H1 (cell line): ENCODE measurements around the gene ADGRE2. TPM values are rescaled to one million over a fixed set of nuclear protein-coding genes. Genes with fewer than 3 reads are reported as not detected.

Experiments
- CTCF ChIA-PET: fragments of 300-600 bp; sonication (Branson Sonifier 250); formaldehyde crosslinking; loops from one replicate; lab custom pipeline; 2021; ENCODE audit not compliant: partially characterized antibody; lab: Charles Lee
- POLR2A ChIA-PET: fragments of 300-600 bp; sonication (Branson Sonifier 250); formaldehyde crosslinking; loops from one replicate; lab custom pipeline; 2021; ENCODE audit warnings: inconsistent platforms; ENCODE audit not compliant: partially characterized antibody; lab: Charles Lee
- DNase-seq, 2 experiments: peaks; one replicate each; pipeline versions ENCODE4 v3.0.0 to v3.0.0-alpha.2; 2010 to 2022; ENCODE audit warnings: low spot score in 2 of 2, low read depth in 1 of 2, mixed read lengths in 1 of 2
- FAIRE-seq: peaks from 2 replicates; lab custom pipeline; 2011; peaks lifted over from hg19 to GRCh38; lab: Jason Lieb, UNC
- H2AFZ ChIP-seq: 2 replicates; pipeline ENCODE4 v1.8.1; 2012; ENCODE audit warnings: low read length, inconsistent platforms
- H2AK5ac ChIP-seq: 2 replicates; pipeline ENCODE4 v1.6.1; 2013; ENCODE audit warnings: low read depth, low read length
- H2BK120ac ChIP-seq: replicated peaks from 2 replicates; pipeline ENCODE3; 2013; ENCODE audit warnings: low read depth, low read length, inconsistent platforms
- H2BK12ac ChIP-seq: 2 replicates; pipeline ENCODE4 v1.6.1; 2013; ENCODE audit warnings: low read depth, low read length
- H2BK15ac ChIP-seq: 2 replicates; pipeline ENCODE4 v1.6.1; 2013; ENCODE audit warnings: low read length
- H2BK20ac ChIP-seq: 2 replicates; pipeline ENCODE4 v1.6.1; 2013; ENCODE audit warnings: low read length
- H2BK5ac ChIP-seq: 2 replicates; pipeline ENCODE4 v1.6.1; 2013; ENCODE audit warnings: low read depth, low read length
- H3K14ac ChIP-seq: 2 replicates; pipeline ENCODE4 v1.6.1; 2013; ENCODE audit warnings: inconsistent platforms; ENCODE audit not compliant: insufficient read length
- H3K18ac ChIP-seq: 2 replicates; pipeline ENCODE4 v1.6.1; 2013; ENCODE audit warnings: low read length; ENCODE audit errors: extremely low read depth
- H3K23ac ChIP-seq: 2 replicates; pipeline ENCODE4 v1.6.1; 2013; ENCODE audit warnings: inconsistent platforms; ENCODE audit not compliant: insufficient read length
- H3K23me2 ChIP-seq: 2 replicates; pipeline ENCODE4 v1.6.1; 2013; ENCODE audit warnings: low read depth, low read length
- H3K27ac ChIP-seq: 2 replicates; pipeline ENCODE4 v1.6.1; 2011; ENCODE audit warnings: low read depth, low read length, inconsistent platforms
- H3K27me3 ChIP-seq, 4 experiments: replicated peaks in 1 of 4; 1 replicate in 1 of 4; 2 replicates in 3 of 4; pipeline versions ENCODE4 v1.6.1 to v1.8.1; 2011 to 2013; ENCODE audit warnings: low read length in 3 of 4, mild to moderate bottlenecking in 3 of 4, inconsistent platforms in 2 of 4, mixed read lengths in 2 of 4, moderate library complexity in 1 of 4; ENCODE audit not compliant: control insufficient read depth in 3 of 4, insufficient read depth in 3 of 4; ENCODE audit errors: extremely low read depth in 1 of 4
- H3K36me3 ChIP-seq, 4 experiments: 2 replicates each; pipeline versions ENCODE4 v1.6.1 to v1.8.1; 2011 to 2013; ENCODE audit warnings: mild to moderate bottlenecking in 4 of 4, low read length in 3 of 4, moderate library complexity in 2 of 4, control low read depth in 1 of 4, inconsistent platforms in 1 of 4; ENCODE audit not compliant: insufficient read depth in 4 of 4, control insufficient read depth in 2 of 4
- H3K4ac ChIP-seq: replicated peaks from 2 replicates; pipeline ENCODE3; 2013; ENCODE audit warnings: low read length, low read depth, mixed read lengths, inconsistent platforms; ENCODE audit not compliant: insufficient read length
- H3K4me1 ChIP-seq, 4 experiments: replicated peaks in 1 of 4; 1 replicate in 1 of 4; 2 replicates in 3 of 4; pipeline versions ENCODE4 v1.6.1 to v1.8.1; 2011 to 2013; ENCODE audit warnings: low read length in 3 of 4, inconsistent platforms in 2 of 4, mixed read lengths in 1 of 4; ENCODE audit not compliant: insufficient read depth in 4 of 4, control insufficient read depth in 3 of 4
- H3K4me2 ChIP-seq, 2 experiments: 2 replicates each; pipeline versions ENCODE4 v1.6.1 to v1.8.1; 2011 to 2013; ENCODE audit warnings: low read depth in 2 of 2, low read length in 2 of 2, control low read depth in 1 of 2, inconsistent platforms in 1 of 2, mild to moderate bottlenecking in 1 of 2; ENCODE audit not compliant: insufficient read depth in 1 of 2
- H3K4me3 ChIP-seq, 4 experiments: fragments of 200-600, 300-600 bp in 1 of 4; sonication (generic), shearing (Covaris generic), sonication (Bioruptor Twin) in 1 of 4; 2 replicates each; pipeline versions ENCODE4 v1.5.1 to v1.8.1; 2011 to 2016; ENCODE audit warnings: low read length in 4 of 4, low read depth in 3 of 4, control low read depth in 2 of 4, inconsistent platforms in 2 of 4, mild to moderate bottlenecking in 2 of 4, mixed read lengths in 1 of 4, moderate library complexity in 1 of 4; ENCODE audit not compliant: insufficient read depth in 2 of 4; ENCODE audit errors: extremely low read depth in 1 of 4
- H3K56ac ChIP-seq: replicated peaks from 2 replicates; pipeline ENCODE3; 2013; ENCODE audit warnings: low read depth, mild to moderate bottlenecking, mixed read lengths, low read length, inconsistent platforms; ENCODE audit not compliant: insufficient read length
- H3K79me1 ChIP-seq: 2 replicates; pipeline ENCODE4 v1.6.1; 2013; ENCODE audit warnings: low read depth, low read length, control low read depth
- H3K79me2 ChIP-seq, 2 experiments: 2 replicates each; pipeline versions ENCODE4 v1.6.1 to v1.8.1; 2012 to 2013; ENCODE audit warnings: low read length in 2 of 2, mild to moderate bottlenecking in 2 of 2, inconsistent platforms in 1 of 2; ENCODE audit not compliant: insufficient read depth in 2 of 2, control insufficient read depth in 1 of 2
- H3K9ac ChIP-seq, 4 experiments: replicated peaks in 1 of 4; 1 replicate in 1 of 4; 2 replicates in 3 of 4; pipeline versions ENCODE4 v1.6.1 to v1.8.1; 2011 to 2013; ENCODE audit warnings: low read depth in 3 of 4, low read length in 3 of 4, control low read depth in 2 of 4, mild to moderate bottlenecking in 2 of 4, moderate library complexity in 2 of 4, inconsistent platforms in 1 of 4; ENCODE audit errors: extremely low read depth in 1 of 4
- H3K9me3 ChIP-seq, 2 experiments: 2 replicates each; pipeline versions ENCODE4 v1.6.1 to v1.8.1; 2012 to 2013; ENCODE audit warnings: mild to moderate bottlenecking in 2 of 2, moderate library complexity in 2 of 2, control low read depth in 1 of 2, inconsistent platforms in 1 of 2, low read depth in 1 of 2, low read length in 1 of 2, mixed read lengths in 1 of 2; ENCODE audit not compliant: insufficient read depth in 2 of 2
- H4K20me1 ChIP-seq, 2 experiments: replicated peaks in 1 of 2; 2 replicates each; pipeline versions ENCODE3 to v1.8.1; 2011 to 2013; ENCODE audit warnings: inconsistent platforms in 2 of 2, low read length in 2 of 2, mild to moderate bottlenecking in 1 of 2; ENCODE audit not compliant: insufficient read depth in 2 of 2, control insufficient read depth in 1 of 2
- H4K5ac ChIP-seq: 2 replicates; pipeline ENCODE4 v1.6.1; 2013; ENCODE audit warnings: low read length, low read depth, mixed read lengths, inconsistent platforms; ENCODE audit not compliant: insufficient read length
- H4K8ac ChIP-seq: 2 replicates; pipeline ENCODE4 v1.8.0; 2013; ENCODE audit warnings: mild to moderate bottlenecking, moderate library complexity, low read length, inconsistent platforms; ENCODE audit not compliant: insufficient read depth; ENCODE audit errors: extremely low read depth
- H4K91ac ChIP-seq: replicated peaks from 2 replicates; pipeline ENCODE3; 2013; ENCODE audit warnings: low read length, mixed read lengths, inconsistent platforms; ENCODE audit not compliant: insufficient read length
- FOSL1 ChIP-seq: IDR thresholded peaks from 2 replicates; pipeline ENCODE4 v1.6.1; 2011; ENCODE audit warnings: mild to moderate bottlenecking, low read depth, low read length, moderate library complexity; ENCODE audit not compliant: insufficient read depth
- SUZ12 ChIP-seq: fragments of 200-600 bp; sonication (generic); IDR thresholded peaks from 2 replicates; pipeline ENCODE4 v1.6.1; 2012; ENCODE audit warnings: mild to moderate bottlenecking, inconsistent platforms, low read length, moderate library complexity, mixed read lengths
- ZNF274 ChIP-seq: IDR thresholded peaks from 2 replicates; pipeline ENCODE4 v1.7.0; 2012; ENCODE audit warnings: low read length, borderline replicate concordance; ENCODE audit errors: extremely low read depth
- WGBS, 2 experiments: shearing (Covaris generic) in 1 of 2; methylation state at CpG; one replicate each; pipeline versions ENCODE4 v1.1.6 to v1.1.7; 2013 to 2015; ENCODE audit warnings: low lambda C conversion rate in 2 of 2, mixed read lengths in 2 of 2, inconsistent platforms in 1 of 2, low coverage in 1 of 2, missing lambda C conversion rate in 1 of 2; ENCODE audit not compliant: insufficient replicate concordance in 2 of 2, insufficient coverage in 1 of 2, insufficient read length in 1 of 2; ENCODE audit errors: extremely low coverage in 1 of 2, missing lambda C conversion rate in 1 of 2; 5-methylcytosine and 5-hydroxymethylcytosine counted together
- polyA plus RNA-seq, 7 experiments: library from polyadenylated mRNA; depleted of rRNA in 3 of 7; stranded (reverse) in 5 of 7; unstranded in 2 of 7; fragments of >200 nt in 5 of 7; fragments of 200-250 nt in 2 of 7; gene quantifications; 1 replicate in 5 of 7; 2 replicates in 1 of 7; 4 replicates in 1 of 7; pipeline versions ENCODE4 v1.2.1 to v1.2.3, GENCODE V29; 2011 to 2013; ENCODE audit warnings: missing spikeins in 2 of 7, mixed read lengths in 2 of 7
- total RNA-seq: library from RNA; stranded (reverse); fragmentation: NEBNext Ultra II Directional; extraction: Animal tissue kit (Norgen Biotek cat#: 25700); gene quantifications from 2 replicates; pipeline ENCODE4 v1.2.1, GENCODE V29; 2021

Gene ADGRE2
- total and polyA plus RNA-seq, 2 of the 8 experiments (the other 6 are each of a cell fraction or from before 2014, with no cell fraction given) = 2.0 to 4.5 TPM

DNA sequence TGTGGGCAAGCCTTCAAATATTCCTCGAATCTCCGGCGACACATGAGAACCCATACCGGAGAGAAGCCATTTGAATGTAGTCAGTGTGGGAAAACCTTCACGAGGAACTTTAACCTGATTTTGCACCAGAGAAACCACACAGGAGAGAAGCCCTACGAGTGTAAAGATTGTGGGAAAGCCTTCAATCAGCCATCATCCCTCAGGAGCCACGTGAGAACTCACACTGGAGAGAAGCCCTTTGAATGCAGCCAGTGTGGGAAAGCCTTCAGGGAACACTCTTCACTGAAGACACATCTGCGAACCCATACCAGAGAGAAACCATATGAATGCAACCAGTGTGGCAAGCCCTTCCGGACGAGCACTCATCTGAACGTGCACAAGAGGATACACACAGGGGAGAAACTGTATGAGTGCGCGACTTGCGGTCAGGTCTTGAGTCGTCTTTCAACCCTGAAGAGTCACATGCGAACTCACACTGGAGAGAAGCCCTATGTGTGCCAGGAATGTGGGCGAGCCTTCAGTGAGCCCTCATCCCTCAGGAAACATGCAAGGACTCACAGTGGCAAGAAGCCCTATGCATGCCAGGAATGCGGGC, 59.7 kb downstream of the ADGRE2 start:
- H2BK15ac ChIP-seq = no peak overlapping the region
- H3K36me3 ChIP-seq = peaks cover 4 to 39% (median 25%) of the 10 kb centered on the region in 4 experiments; a peak in 6 of 8 replicates
- no peak overlapping the region for H3K56ac ChIP-seq
- no peak overlapping the region for H3K23ac ChIP-seq
- no peak overlapping the region for H3K18ac ChIP-seq
- H3K14ac ChIP-seq = no peak overlapping the region
- no peaks in the 10 kb centered on the region for H3K23me2 ChIP-seq
- H2BK20ac ChIP-seq = no peak overlapping the region
- WGBS, 2 experiments = 82% methylated on average over 18 of the region's 18 CpGs; no CpG with 5 or more reads in 1 of the 2 experiments
- H4K8ac ChIP-seq = no peak overlapping the region
- no peak overlapping the region for H2BK5ac ChIP-seq
- no peak overlapping the region for H3K27ac ChIP-seq
- FAIRE-seq (no peak), DNase-seq (no peak)
- H3K4me1 ChIP-seq = no peaks in the 10 kb centered on the region
- TF ChIP-seq SUZ12 (no peak), FOSL1 (no peak), ZNF274 (peak; percentile 89)
- ChIA-PET CTCF (no interaction called here), POLR2A (no interaction called here)
- no peak overlapping the region for H2BK12ac ChIP-seq
- H2AFZ ChIP-seq = no peak overlapping the region
- no peak overlapping the region for H2BK120ac ChIP-seq
- H3K4me3 ChIP-seq = no peak overlapping the region
- no peaks in the 10 kb centered on the region for H4K20me1 ChIP-seq
- H4K5ac ChIP-seq = no peak overlapping the region
- H3K79me1 ChIP-seq = no peaks in the 10 kb centered on the region
- no peak overlapping the region for H2AK5ac ChIP-seq
- peaks cover 66 to 77% of the 10 kb centered on the region in 2 experiments for H3K9me3 ChIP-seq
- no peak overlapping the region for H3K4me2 ChIP-seq
- no peaks in the 10 kb centered on the region for H3K79me2 ChIP-seq
- no peak overlapping the region for H4K91ac ChIP-seq
- H3K4ac ChIP-seq = no peak overlapping the region
- no peaks in the 10 kb centered on the region; a peak in 2 of 7 replicates for H3K27me3 ChIP-seq
- H3K9ac ChIP-seq = no peak overlapping the region
